ENCODE measurements around the gene DUS1L. TPM values are rescaled to one million over a fixed set of nuclear protein-coding genes. Genes with fewer than 3 reads are reported as not detected.

The DUS1L gene
- polyA plus RNA-seq, 1 of the 3 experiments (the other 2 are of a cell fraction) = 163 TPM

- no peak for TF ChIP-seq USF2 (IDR thresholded peaks at IDR 0.05; ENCODE audit: borderline replicate concordance, low read depth, low read length)
These were observed 31.1 kb upstream of the DUS1L start (continued) for GRCh38 chr17:82096709-82097183.

DNA sequence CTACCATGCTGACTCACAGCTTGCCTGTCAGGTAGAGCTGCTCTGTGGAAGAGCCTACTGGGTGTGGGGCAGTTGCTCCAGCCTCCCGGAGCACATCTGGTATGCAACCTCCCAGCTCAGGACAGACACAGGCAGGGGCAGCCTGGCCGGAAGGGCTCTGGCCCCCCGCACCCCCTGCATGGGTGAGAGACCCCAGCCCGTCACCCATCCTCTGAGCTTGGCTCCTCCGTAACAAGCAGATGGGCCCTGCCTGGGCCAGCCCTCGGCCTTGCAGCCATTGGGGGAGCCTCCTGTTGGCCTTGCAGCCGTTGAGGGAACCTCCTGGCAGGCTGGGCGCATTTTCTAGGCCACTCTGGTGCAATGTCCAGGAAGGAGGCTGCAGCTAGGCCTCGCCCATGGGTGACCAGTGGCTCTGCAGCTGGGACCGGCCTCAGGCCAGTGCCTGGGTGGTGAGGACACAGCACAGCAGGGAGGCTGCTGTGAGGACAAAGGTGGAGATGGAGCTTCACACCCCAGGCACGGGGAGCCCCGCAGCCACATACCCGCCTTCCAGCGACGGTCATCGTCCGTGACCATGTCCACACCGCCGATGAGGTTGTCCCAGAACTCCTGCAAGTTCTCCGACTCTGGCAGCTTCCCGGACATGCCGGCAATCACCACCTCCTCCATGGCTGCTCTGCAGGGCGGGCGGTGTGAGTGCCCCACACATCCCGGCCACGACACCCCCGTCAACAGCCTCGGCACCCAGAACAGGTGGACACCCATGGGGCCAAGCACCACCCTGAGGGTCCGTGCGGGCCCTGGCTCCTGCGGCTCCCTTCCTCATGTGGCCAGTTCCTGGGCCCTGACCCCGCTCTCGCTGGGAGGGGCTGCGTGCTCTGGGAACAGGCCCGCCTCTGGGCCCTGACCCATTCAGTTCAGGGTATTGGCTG lies 30.4 kb upstream of the DUS1L start:
- H3K4me1 ChIP-seq (ENCODE audit: control insufficient read depth in 1 of 2, insufficient read depth in 2 of 2, low read depth in 1 of 2, low read length in 1 of 2) = peaks cover 21 to 34% of the 10 kb centered on the region in 2 experiments
- peaks cover 39% of the 10 kb centered on the region for H3K79me2 ChIP-seq (ENCODE audit: insufficient read depth)
- H3K4me3 ChIP-seq (ENCODE audit: low read depth in 2 of 2, low read length in 1 of 2) = peak overlapping the region; percentile 86 to 94; a peak in 3 of 4 replicates
- H3K27me3 ChIP-seq (ENCODE audit: insufficient read depth) = no peaks in the 10 kb centered on the region
- no peak for DNase-seq
- H3K9me3 ChIP-seq = no peaks in the 10 kb centered on the region
- no peak overlapping the region for H2AFZ ChIP-seq (ENCODE audit: low read depth)
- TF ChIP-seq GATA2 (CRISPR knock-in tag; IDR thresholded peaks at IDR 0.05) (no peak), YY1 (IDR thresholded peaks at IDR 0.05; ENCODE audit: low read depth) (no peak), TCF12 (IDR thresholded peaks at IDR 0.05) (no peak), RFX5 (IDR thresholded peaks at IDR 0.05; ENCODE audit: low read length) (no peak), TEAD4 (IDR thresholded peaks at IDR 0.05; ENCODE audit: borderline replicate concordance, insufficient read depth) (no peak), IRF3 (IDR thresholded peaks at IDR 0.05; ENCODE audit: low read depth, low read length) (no peak), FOXM1 (IDR thresholded peaks at IDR 0.05; ENCODE audit: low read depth) (no peak), GABPA (IDR thresholded peaks at IDR 0.05; ENCODE audit: low read depth) (no peak), TAF1 (IDR thresholded peaks at IDR 0.05; ENCODE audit: borderline replicate concordance, low read depth, low read length) (no peak), SMC3 (IDR thresholded peaks at IDR 0.05; ENCODE audit: low read depth, low read length) (no peak), MXI1 (IDR thresholded peaks at IDR 0.05; ENCODE audit: low read depth, low read length) (no peak), NRF1 (IDR thresholded peaks at IDR 0.05; ENCODE audit: low read depth, low read length) (no peak), RAD21 (IDR thresholded peaks at IDR 0.05; ENCODE audit: low read length) (no peak), MAX (IDR thresholded peaks at IDR 0.05; ENCODE audit: low read depth) (no peak), ELF1 (IDR thresholded peaks at IDR 0.05) (no peak), FOSL2 (IDR thresholded peaks at IDR 0.05; ENCODE audit: borderline replicate concordance, low read depth) (no peak)
- TF ChIP-seq, protein P1, sequence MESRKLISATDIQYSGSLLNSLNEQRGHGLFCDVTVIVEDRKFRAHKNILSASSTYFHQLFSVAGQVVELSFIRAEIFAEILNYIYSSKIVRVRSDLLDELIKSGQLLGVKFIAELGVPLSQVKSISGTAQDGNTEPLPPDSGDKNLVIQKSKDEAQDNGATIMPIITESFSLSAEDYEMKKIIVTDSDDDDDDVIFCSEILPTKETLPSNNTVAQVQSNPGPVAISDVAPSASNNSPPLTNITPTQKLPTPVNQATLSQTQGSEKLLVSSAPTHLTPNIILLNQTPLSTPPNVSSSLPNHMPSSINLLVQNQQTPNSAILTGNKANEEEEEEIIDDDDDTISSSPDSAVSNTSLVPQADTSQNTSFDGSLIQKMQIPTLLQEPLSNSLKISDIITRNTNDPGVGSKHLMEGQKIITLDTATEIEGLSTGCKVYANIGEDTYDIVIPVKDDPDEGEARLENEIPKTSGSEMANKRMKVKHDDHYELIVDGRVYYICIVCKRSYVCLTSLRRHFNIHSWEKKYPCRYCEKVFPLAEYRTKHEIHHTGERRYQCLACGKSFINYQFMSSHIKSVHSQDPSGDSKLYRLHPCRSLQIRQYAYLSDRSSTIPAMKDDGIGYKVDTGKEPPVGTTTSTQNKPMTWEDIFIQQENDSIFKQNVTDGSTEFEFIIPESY (IDR thresholded peaks at IDR 0.05; ENCODE audit: borderline replicate concordance, low read depth) = no peak
- H3K27ac ChIP-seq (ENCODE audit: low read depth in 2 of 2, low read length in 1 of 2) = no peak overlapping the region; a peak in 1 of 4 replicates
- CTCF ChIA-PET = interaction anchor here (1.0 to 2.4 kb wide), 4 partner anchors 8 to 83 kb away, joined by 3 to 15 read pairs (median 5); partner anchors contain the start of gene RAC3
- peaks cover 26 to 48% of the 10 kb centered on the region in 2 experiments for H3K36me3 ChIP-seq (replicated peaks in 1 of 2; ENCODE audit: control insufficient read depth in 1 of 2, insufficient read depth in 2 of 2, low read length in 1 of 2)
- peaks cover 12% of the 10 kb centered on the region for H3F3A ChIP-seq (replicated peaks; ENCODE audit: insufficient read depth)
- WGBS (ENCODE audit: low lambda C conversion rate) = 96% methylated on average over 32 of the region's 35 CpGs
- peak overlapping the region; percentile 88 for H3K9ac ChIP-seq
- H3K4me2 ChIP-seq = peak overlapping the region; percentile 100
- H3K9me2 ChIP-seq = no peaks in the 10 kb centered on the region
- POLR2A ChIA-PET = interaction anchor here (0.7 to 2.2 kb wide), 4 partner anchors 9 to 37 kb away, joined by 3 to 5 read pairs (median 4); no protein-coding TSS in a partner anchor
- H4K20me1 ChIP-seq (ENCODE audit: insufficient read depth) = peaks cover 23% of the 10 kb centered on the region
